H9 (cell line): ENCODE data around the gene ANKRD16. TPM values are rescaled to one million over a fixed set of nuclear protein-coding genes. Genes with fewer than 3 reads are reported as not detected.

Experiments used
- DNase-seq: peaks from one replicate; pipeline ENCODE4 v3.0.0-alpha.2; 2017
- H2AFZ ChIP-seq: one replicate; pipeline ENCODE4 v1.6.1; 2013; ENCODE audit warnings: mild to moderate bottlenecking, low read length, control low read depth, moderate library complexity
- H2AK5ac ChIP-seq: 2 replicates; pipeline ENCODE4 v1.6.1; 2013; ENCODE audit warnings: low read length, control low read depth, mixed read lengths; ENCODE audit not compliant: insufficient read length
- H2BK120ac ChIP-seq: one replicate; pipeline ENCODE4 v1.6.1; 2013; ENCODE audit warnings: low read depth, mild to moderate bottlenecking, low read length, control low read depth, inconsistent platforms; ENCODE audit not compliant: poor library complexity, severe bottlenecking
- H2BK12ac ChIP-seq: 2 replicates; pipeline ENCODE4 v1.6.1; 2013; ENCODE audit warnings: low read length, control low read depth, mixed read lengths, low read depth; ENCODE audit not compliant: insufficient read length
- H2BK15ac ChIP-seq: 2 replicates; pipeline ENCODE4 v1.6.1; 2013; ENCODE audit warnings: low read depth, low read length, control low read depth
- H2BK20ac ChIP-seq: one replicate; pipeline ENCODE4 v1.6.1; 2013; ENCODE audit warnings: low read depth, mild to moderate bottlenecking, low read length, control low read depth, inconsistent platforms; ENCODE audit not compliant: poor library complexity, severe bottlenecking
- H2BK5ac ChIP-seq: 2 replicates; pipeline ENCODE4 v1.6.1; 2013; ENCODE audit warnings: low read length, control low read depth, mixed read lengths; ENCODE audit not compliant: insufficient read length
- H3K14ac ChIP-seq: 2 replicates; pipeline ENCODE4 v1.6.1; 2013; ENCODE audit warnings: low read length, control low read depth; ENCODE audit not compliant: insufficient read depth
- H3K18ac ChIP-seq: 2 replicates; pipeline ENCODE4 v1.6.1; 2013; ENCODE audit warnings: low read depth, mild to moderate bottlenecking, mixed read lengths, low read length, control low read depth; ENCODE audit not compliant: insufficient read length
- H3K23ac ChIP-seq: 2 replicates; pipeline ENCODE4 v1.6.1; 2013; ENCODE audit warnings: low read length, control low read depth, mixed read lengths, low read depth; ENCODE audit not compliant: insufficient read length
- H3K23me2 ChIP-seq: 2 replicates; pipeline ENCODE4 v1.6.1; 2013; ENCODE audit warnings: low read depth, mild to moderate bottlenecking, mixed read lengths, low read length, control low read depth; ENCODE audit not compliant: insufficient read length, poor library complexity, severe bottlenecking
- H3K27ac ChIP-seq: 2 replicates; pipeline ENCODE4 v1.5.1; 2013; ENCODE audit warnings: low read length, control low read depth, mixed read lengths, low read depth; ENCODE audit not compliant: insufficient read length
- H3K27me3 ChIP-seq: 2 replicates; pipeline ENCODE4 v1.6.1; 2013; ENCODE audit warnings: low read length, control low read depth, inconsistent platforms; ENCODE audit not compliant: insufficient read depth
- H3K4ac ChIP-seq: 2 replicates; pipeline ENCODE4 v1.6.1; 2013; ENCODE audit warnings: low read depth, mild to moderate bottlenecking, control low read depth, inconsistent platforms, low read length, moderate library complexity
- H3K4me1 ChIP-seq: 2 replicates; pipeline ENCODE4 v1.6.1; 2013; ENCODE audit warnings: low read length, control low read depth, inconsistent platforms; ENCODE audit not compliant: insufficient read depth
- H3K4me2 ChIP-seq: 2 replicates; pipeline ENCODE4 v1.6.1; 2013; ENCODE audit warnings: low read length, control low read depth, mixed read lengths; ENCODE audit not compliant: insufficient read length, insufficient read depth
- H3K56ac ChIP-seq: 2 replicates; pipeline ENCODE4 v1.6.1; 2013; ENCODE audit warnings: low read depth, mild to moderate bottlenecking, mixed read lengths, low read length, control low read depth; ENCODE audit not compliant: insufficient read length
- H3K79me1 ChIP-seq: 2 replicates; pipeline ENCODE4 v1.6.1; 2013; ENCODE audit warnings: low read depth, mild to moderate bottlenecking, moderate library complexity, low read length, control low read depth, inconsistent platforms; ENCODE audit not compliant: insufficient read depth, poor library complexity, severe bottlenecking
- H3K79me2 ChIP-seq: 2 replicates; pipeline ENCODE4 v1.6.1; 2013; ENCODE audit warnings: low read length, control low read depth, inconsistent platforms; ENCODE audit not compliant: insufficient read depth
- H3K9ac ChIP-seq: 2 replicates; pipeline ENCODE4 v1.6.1; 2013; ENCODE audit warnings: low read length, control low read depth, mixed read lengths; ENCODE audit not compliant: insufficient read length; ENCODE audit errors: extremely low read depth
- H3K9me3 ChIP-seq: one replicate; pipeline ENCODE4 v1.6.1; 2013; ENCODE audit warnings: low read depth, low read length, inconsistent platforms; ENCODE audit not compliant: control insufficient read depth
- H3T11ph ChIP-seq: one replicate; pipeline ENCODE4 v1.6.1; 2013; ENCODE audit warnings: mild to moderate bottlenecking, low read length, control low read depth, inconsistent platforms
- H4K20me1 ChIP-seq: one replicate; pipeline ENCODE4 v1.6.1; 2013; ENCODE audit not compliant: control insufficient read depth, insufficient read length, insufficient read depth
- H4K5ac ChIP-seq: 2 replicates; pipeline ENCODE4 v1.6.1; 2013; ENCODE audit warnings: low read depth, mild to moderate bottlenecking, mixed read lengths, low read length, control low read depth; ENCODE audit not compliant: insufficient read length
- H4K8ac ChIP-seq: replicated peaks from 2 replicates; pipeline ENCODE4 v1.6.1; 2013; ENCODE audit warnings: low read length, control low read depth, mixed read lengths, low read depth; ENCODE audit not compliant: insufficient read length
- H4K91ac ChIP-seq: 2 replicates; pipeline ENCODE4 v1.6.1; 2013; ENCODE audit warnings: low read depth, mild to moderate bottlenecking, moderate library complexity, mixed read lengths, low read length, control low read depth; ENCODE audit not compliant: insufficient read length
- H3K27ac Mint-ChIP-seq, 3 experiments: 2 replicates in 2 of 3; 3 replicates in 1 of 3; pipeline ENCODE4 v1.8.0; 2020 to 2021; ENCODE audit warnings: mixed read lengths in 3 of 3, mild to moderate bottlenecking in 1 of 3, moderate library complexity in 1 of 3
- H3K27me3 Mint-ChIP-seq: 2 replicates; pipeline ENCODE4 v1.8.0; 2021; ENCODE audit warnings: low read depth, mild to moderate bottlenecking, moderate library complexity, mixed read lengths
- H3K36me3 Mint-ChIP-seq, 3 experiments: 2 replicates in 2 of 3; 3 replicates in 1 of 3; pipeline ENCODE4 v1.8.0; 2020 to 2021; ENCODE audit warnings: low read depth in 3 of 3, mixed read lengths in 3 of 3; ENCODE audit not compliant: insufficient read depth in 1 of 3
- H3K4me1 Mint-ChIP-seq, 2 experiments: 2 replicates each; pipeline ENCODE4 v1.8.0; 2020; ENCODE audit warnings: mixed read lengths in 2 of 2
- H3K4me3 Mint-ChIP-seq, 2 experiments: 2 replicates in 1 of 2; 3 replicates in 1 of 2; pipeline ENCODE4 v1.8.0; 2020 to 2021; ENCODE audit warnings: mild to moderate bottlenecking in 2 of 2, mixed read lengths in 2 of 2, moderate library complexity in 1 of 2
- H3K9me3 Mint-ChIP-seq, 2 experiments: 2 replicates in 1 of 2; 3 replicates in 1 of 2; pipeline ENCODE4 v1.8.0; 2020; ENCODE audit warnings: mild to moderate bottlenecking in 2 of 2, mixed read lengths in 2 of 2, moderate library complexity in 1 of 2
- WGBS: extraction: QIAGEN DNeasy Blood & Tissue Kit; methylation state at CpG from one replicate; pipeline ENCODE4 v1.1.7; 2013; ENCODE audit warnings: missing lambda C conversion rate, low lambda C conversion rate, mixed read lengths; ENCODE audit not compliant: insufficient read length; ENCODE audit errors: extremely low coverage; 5-methylcytosine and 5-hydroxymethylcytosine counted together
- total RNA-seq: library from RNA; stranded (reverse); gene quantifications from 2 replicates; pipeline ENCODE4 v1.2.1, GENCODE V29; 2021
- TF ChIP-seq, protein P1 (sequence below): fragments of 200-600 bp; sonication (generic); conservative IDR thresholded peaks from 3 replicates; pipeline ENCODE4 v1.8.0; 2021; ENCODE audit warnings: antibody characterized with exemption, mild to moderate bottlenecking

Gene ANKRD16
- total RNA-seq, 1 experiment from 2014 or later = 11.4 TPM

DNA sequence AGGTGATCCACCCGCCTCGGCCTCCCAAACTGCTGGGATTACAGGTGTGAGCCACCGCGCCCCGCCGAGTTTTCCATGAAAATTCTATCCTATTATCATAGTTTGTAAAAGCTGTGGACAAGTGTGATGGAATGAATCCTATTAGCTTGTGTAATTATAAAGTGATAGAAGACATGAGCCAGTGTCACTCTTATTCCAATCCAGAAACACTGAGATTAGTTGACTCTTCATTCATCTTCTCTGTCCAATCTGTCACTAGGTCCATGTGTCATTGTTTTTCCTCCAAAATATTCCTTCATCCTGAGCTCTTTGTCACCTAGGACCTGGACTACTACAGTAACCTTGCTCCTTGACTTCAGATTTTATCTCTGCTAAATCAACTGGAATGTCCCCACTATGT, 13.9 kb upstream of the ANKRD16 start:
- Histone ChIP-seq H3K14ac (no peak overlapping the region), H3K79me2 (peaks cover 3% of the 10 kb centered on the region; the same call in 1 of the 2 replicates), H2AK5ac (no peak overlapping the region), H3K18ac (no peak overlapping the region), H3K23me2 (no peaks in the 10 kb centered on the region), H3K9ac (no peak overlapping the region), H3K4ac (no peak overlapping the region), H3K27me3 (no peaks in the 10 kb centered on the region), H2BK20ac (no peak overlapping the region), H3K23ac (no peak overlapping the region), H3K79me1 (no peaks in the 10 kb centered on the region), H2AFZ (no peak overlapping the region), H2BK5ac (no peak overlapping the region), H3K56ac (no peak overlapping the region), H2BK120ac (no peak overlapping the region), H4K5ac (no peak overlapping the region), H4K20me1 (no peaks in the 10 kb centered on the region), H3K4me2 (no peak overlapping the region), H2BK12ac (no peak overlapping the region), H4K8ac (no peak overlapping the region), H2BK15ac (no peak overlapping the region), H3K27ac (no peak overlapping the region), H4K91ac (no peak overlapping the region), H3K9me3 (no peaks in the 10 kb centered on the region), H3K4me1 (no peaks in the 10 kb centered on the region), H3T11ph (no peak overlapping the region)
- Mint-ChIP-seq H3K9me3 (no peaks in the 10 kb centered on the region), H3K36me3 (peaks cover 11 to 39% (median 31%) of the 10 kb centered on the region in 3 experiments; a peak in 6 of 7 replicates), H3K4me3 (no peak overlapping the region), H3K4me1 (no peaks in the 10 kb centered on the region), H3K27me3 (no peaks in the 10 kb centered on the region), H3K27ac (peak overlapping the region in 1 of 3 experiments; percentile 11; a peak in 1 of 7 replicates)
- TF ChIP-seq, protein P1, sequence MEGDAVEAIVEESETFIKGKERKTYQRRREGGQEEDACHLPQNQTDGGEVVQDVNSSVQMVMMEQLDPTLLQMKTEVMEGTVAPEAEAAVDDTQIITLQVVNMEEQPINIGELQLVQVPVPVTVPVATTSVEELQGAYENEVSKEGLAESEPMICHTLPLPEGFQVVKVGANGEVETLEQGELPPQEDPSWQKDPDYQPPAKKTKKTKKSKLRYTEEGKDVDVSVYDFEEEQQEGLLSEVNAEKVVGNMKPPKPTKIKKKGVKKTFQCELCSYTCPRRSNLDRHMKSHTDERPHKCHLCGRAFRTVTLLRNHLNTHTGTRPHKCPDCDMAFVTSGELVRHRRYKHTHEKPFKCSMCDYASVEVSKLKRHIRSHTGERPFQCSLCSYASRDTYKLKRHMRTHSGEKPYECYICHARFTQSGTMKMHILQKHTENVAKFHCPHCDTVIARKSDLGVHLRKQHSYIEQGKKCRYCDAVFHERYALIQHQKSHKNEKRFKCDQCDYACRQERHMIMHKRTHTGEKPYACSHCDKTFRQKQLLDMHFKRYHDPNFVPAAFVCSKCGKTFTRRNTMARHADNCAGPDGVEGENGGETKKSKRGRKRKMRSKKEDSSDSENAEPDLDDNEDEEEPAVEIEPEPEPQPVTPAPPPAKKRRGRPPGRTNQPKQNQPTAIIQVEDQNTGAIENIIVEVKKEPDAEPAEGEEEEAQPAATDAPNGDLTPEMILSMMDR = no peak
- WGBS = no CpG with 5 or more reads among the region's 6 CpGs
- DNase-seq = no peak
